DLD1 (cell line): Measurements from ENCODE around the gene CT45A7.
"Not testable (repeated sequence)": the region's sequence is repeated elsewhere in the genome, so short reads cannot be mapped to it uniquely, and the experiment has no call there.

Source experiments
- in situ Hi-C: cut with HindIII; loops from 2 replicates; pipeline ENCODE4 v1.10.0; 2017; ENCODE audit warnings: low sequenced_read_pairs

Gene CT45A7

GRCh38 chrX:135837180-135837579, at the start of gene CT45A7:
TSS of gene CT45A7 (minus strand) at chrX:135837280. CDS start at chrX:135833533, 3,747 bp downstream.
- in situ Hi-C loops: not testable (repeated sequence)

GRCh38 chrX:135882741-135883140, 45.7 kb upstream of the CT45A7 start:
- in situ Hi-C loops: not testable (repeated sequence)

GRCh38 chrX:135871712-135872111, 34.6 kb upstream of the CT45A7 start, which contains the start of gene CT45A9:
TSS of gene CT45A9 (minus strand) at chrX:135871812. CDS start at chrX:135868061, 3,751 bp downstream.
- in situ Hi-C loops: not testable (repeated sequence)

GRCh38 chrX:135854438-135854837, 17.4 kb upstream of the CT45A7 start, which contains the start of gene CT45A8:
TSS of gene CT45A8 (minus strand) at chrX:135854538. CDS start at chrX:135850783, 3,755 bp downstream.
- in situ Hi-C loops: not testable (repeated sequence)

GRCh38 chrX:135819912-135820311, 17.2 kb downstream of the CT45A7 start, which contains the start of gene CT45A2:
TSS of gene CT45A2 (minus strand) at chrX:135820012. CDS start at chrX:135816265, 3,747 bp downstream.
- in situ Hi-C loops: not testable (repeated sequence)

- in situ Hi-C loops: not testable (repeated sequence)
Measured at GRCh38 chrX:135802687-135803086, 34.4 kb downstream of the CT45A7 start, which contains the start of gene CT45A6. TSS of gene CT45A6 (minus strand) at chrX:135802787. CDS start at chrX:135798993, 3,794 bp downstream.

- in situ Hi-C loops: not testable (repeated sequence)
Measured at GRCh38 chrX:135785403-135785802, 51.7 kb downstream of the CT45A7 start, which contains the start of gene CT45A5. TSS of gene CT45A5 (minus strand) at chrX:135785503. CDS start at chrX:135781729, 3,774 bp downstream.
